ENCODE results near the gene KANK2.
"Not testable (repeated sequence)": the region's sequence is repeated elsewhere in the genome, so short reads cannot be mapped to it uniquely, and the experiment has no call there.

The KANK2 gene

DNA sequence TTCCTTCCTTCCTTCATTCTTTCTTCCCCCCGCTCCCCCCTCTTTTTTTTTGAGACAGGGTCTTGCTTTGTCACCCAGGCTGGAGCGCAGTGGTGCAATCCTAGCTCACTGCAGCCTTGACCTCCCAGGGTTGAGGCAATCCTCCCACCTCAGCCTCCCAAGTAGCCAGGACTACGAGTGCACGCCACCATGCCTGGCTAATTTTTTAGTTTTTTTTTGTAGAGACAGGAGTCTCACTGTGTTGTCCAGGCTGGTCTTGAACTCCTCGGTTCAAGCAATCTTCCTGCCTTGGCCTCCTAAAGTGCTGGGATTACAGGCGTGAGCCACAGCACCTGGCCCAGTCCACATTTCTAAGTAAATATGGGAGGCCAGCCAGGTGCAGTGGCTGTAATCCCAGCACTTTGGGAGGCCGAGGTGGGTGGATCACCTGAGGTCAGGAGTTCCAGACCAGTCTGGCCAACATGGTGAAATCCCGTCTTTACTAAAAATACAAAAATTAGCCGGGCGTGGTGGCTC is 57.3 kb downstream of the KANK2 start:
- not testable (repeated sequence) for DNase-seq (ENCODE audit: low read depth in 2 of 2)

DNA sequence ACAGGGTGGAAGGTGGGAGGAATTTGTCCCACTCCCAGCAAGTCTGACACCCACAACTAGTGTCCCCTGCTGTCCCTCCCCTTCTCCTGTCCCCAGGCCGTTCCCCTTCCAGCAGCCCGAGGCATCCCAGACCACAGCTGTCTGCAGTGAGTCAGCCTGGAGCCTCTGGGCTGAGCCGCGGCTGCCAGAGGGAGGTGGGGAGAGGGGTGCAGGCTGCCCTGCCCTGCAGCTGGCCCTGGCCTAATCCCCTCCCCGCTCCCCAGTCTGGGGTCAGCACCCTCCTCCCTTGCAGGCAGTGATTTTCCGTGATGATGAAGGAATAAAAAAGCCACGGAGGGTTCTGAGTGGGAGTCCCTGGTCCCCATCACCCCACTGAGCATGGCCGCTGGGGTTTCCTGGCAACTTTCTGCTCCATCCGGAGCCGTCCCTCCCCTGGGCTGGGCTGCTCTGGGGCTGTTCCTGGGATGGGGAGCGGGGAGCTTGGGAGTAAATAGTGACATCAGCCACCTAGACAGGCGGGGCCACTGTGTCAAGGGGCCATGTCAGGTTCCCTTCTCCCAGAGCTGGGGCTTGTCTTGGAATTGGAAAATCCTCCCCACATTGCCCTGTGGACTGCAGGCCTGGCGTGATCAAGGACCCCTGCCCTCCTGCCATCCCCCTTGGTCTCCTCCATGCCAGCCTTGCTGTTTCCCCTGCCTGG is 58.6 kb downstream of the KANK2 start:
- DNase-seq (ENCODE audit: low read depth in 2 of 2), result no peak

DNA sequence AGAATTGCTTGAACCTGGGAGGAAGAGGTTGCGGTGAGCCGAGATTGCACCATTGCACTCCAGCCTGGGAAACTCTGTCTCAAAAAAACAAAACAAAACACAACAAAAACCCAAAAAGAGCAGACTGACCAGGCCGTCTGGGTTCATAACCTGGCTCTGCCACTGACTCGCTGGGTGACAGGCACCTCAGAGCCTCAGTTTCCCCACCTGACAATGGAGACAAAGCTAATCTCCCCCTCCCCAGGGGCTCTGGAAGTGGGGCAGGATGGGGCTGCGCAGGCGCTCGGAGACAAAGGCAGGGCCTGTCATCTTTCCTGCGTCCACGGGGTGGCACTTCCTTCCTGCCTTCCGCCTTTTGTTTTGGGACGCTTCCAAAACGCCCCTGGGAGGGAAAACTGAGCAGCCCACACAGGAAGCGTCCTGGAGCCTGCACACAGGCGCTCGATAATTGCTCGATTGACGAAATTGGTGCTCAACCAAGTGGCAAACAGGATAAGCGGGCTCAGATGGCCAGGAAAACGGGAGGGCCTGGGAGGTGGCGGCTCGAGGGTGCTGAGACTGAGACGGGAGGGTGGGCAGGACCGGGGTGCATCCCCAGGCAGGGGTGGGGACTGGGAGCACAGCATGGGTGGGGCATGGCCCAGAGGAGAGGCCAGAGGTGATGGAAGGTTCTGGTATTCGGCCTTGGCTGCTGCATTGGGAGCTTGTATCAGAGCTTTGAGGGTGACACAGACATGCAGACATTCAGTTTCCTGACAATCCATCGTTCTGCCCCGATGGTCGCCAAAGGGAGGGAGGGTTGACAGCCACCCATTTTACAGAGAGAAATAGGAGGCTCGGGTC is 59.6 kb downstream of the KANK2 start:
- peak in 1 of 2 donors; percentile 16 for DNase-seq (ENCODE audit: low read depth in 2 of 2)

DNA sequence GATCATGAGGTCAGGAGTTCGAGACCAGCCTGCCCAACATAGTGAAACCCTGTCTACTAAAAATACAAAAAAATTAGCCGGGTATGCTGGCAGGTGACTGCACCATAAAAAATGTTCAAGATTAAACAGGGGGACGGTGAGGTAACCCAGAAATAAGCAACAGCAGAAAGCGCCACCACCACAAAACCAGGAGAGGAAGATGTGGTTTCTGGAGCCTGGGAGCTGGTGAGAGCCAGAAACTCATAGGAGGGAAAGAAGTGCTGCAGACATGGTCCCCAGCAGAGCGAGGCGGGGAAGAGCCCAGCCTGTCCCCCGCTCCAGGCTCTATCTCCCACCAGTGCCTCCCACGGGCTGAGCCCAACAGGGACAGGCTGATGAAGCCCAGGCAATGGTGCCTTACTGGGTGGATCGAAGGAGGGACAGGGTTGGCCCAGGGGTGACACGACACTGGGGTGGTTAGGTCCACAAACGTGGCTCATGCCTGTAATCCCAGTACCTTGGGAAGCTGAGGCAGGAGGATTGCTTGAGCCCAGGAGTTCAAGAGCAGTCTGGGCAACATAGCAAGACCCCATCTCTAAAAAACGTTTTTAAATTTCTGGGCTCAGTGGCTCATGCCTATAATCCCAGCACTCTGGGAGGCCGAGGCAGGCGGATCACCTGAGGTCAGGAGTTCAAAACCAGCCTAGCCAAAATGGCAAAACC is 60.8 kb downstream of the KANK2 start:
- no peak for DNase-seq (ENCODE audit: low read depth in 2 of 2)

DNA sequence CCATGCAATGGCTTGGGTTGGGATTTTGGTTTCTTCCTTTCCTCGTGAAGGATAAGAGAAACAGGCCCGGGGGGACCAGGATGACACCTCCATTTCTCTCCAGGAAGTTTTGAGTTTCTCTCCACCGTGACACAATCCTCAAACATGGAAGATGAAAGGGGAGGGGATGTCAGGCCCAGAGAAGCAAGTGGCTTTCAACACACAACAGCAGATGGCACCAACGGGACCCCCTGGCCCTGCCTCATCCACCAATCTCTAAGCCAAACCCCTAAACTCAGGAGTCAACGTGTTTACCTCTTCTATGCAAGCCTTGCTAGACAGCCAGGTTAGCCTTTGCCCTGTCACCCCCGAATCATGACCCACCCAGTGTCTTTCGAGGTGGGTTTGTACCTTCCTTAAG is 65.9 kb downstream of the KANK2 start:
- DNase-seq (ENCODE audit: low read depth in 2 of 2), result no peak

DNA sequence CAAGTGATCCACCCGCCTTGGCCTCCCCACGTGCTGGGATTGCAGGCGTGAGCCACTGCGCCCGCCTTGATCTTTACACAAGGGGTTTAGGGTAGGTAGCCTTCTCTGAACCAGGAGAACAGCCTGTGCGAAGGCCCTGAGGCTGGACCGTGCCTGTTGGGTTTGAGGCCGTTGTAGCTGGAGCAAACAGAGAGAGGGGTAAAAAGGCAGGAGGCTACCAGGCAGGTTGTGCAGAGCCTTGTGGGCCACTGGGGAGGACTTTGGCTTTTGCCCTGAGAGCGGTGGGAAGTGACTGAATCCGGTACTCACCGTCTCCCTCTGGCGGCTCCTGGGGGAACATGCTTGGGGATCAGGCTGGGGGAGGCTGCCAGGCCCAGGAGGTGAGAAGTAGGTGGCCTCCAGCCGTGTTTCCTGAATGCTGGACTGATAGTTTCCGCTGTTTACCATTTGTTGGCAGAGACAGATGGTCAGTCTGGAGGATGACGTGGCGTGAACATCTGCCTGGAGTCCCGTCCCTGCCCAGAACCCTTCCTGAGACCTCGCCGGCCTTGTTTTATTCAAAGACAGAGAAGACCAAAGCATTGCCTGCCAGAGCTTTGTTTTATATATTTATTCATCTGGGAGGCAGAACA is 66.4 kb downstream of the KANK2 start:
- DNase-seq (ENCODE audit: low read depth in 2 of 2), result peak; percentile 46

DNA sequence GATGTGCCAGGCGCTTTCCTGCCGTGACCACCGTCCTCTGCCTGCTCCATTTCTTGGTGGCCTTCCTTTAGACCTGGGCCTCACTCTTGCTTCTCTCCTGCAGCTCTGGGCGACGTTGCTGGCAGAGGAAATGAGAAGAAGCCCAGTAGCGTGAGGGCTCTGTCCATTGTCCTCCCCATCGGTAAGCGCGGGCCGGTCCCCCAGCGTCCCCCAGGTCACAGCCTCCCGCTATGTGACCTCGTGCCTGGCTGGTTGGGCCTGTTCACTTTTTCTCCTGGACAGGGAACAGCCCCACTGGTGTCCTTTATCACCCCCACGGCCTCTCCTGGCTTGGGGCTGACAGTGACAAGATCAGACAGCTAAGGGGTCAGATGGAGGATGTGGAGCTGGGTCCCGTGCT is 69.4 kb downstream of the KANK2 start:
- DNase-seq (ENCODE audit: low read depth in 2 of 2), result no peak

DNA sequence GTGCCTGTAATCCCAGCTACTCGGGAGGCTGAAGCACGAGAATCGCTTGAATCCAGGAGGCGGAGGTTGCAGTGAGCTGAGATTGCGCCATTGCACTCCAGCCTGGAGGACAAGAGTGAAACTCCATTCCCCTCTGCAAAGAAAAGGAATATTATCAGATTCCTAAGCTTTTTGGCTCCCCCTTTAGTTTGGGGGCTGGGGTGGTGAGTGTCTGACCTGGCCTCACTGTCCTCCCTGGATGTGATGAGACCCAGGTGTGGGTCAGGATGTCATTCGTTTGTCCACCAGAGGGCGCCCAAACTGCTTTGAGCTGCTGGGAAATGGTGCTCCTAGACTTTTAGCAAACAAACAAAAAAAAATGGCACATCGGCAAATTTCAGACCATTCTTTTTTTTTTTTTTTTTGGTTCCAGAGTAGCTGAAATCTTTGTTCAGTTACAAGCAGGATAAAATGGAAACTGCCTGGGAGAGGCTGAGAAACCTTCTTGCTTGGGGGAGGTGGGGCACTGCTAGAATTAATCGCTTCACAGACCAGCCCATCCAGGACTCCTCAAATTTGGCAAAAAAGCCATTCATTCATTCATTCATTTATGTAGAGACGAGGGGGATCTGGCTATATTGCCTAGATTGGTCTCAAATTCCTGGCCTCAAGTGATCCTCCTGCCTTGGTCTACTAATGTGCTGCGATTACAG is 71.2 kb downstream of the KANK2 start:
- peak; percentile 33 to 53 for DNase-seq (ENCODE audit: low read depth in 2 of 2)

DNA sequence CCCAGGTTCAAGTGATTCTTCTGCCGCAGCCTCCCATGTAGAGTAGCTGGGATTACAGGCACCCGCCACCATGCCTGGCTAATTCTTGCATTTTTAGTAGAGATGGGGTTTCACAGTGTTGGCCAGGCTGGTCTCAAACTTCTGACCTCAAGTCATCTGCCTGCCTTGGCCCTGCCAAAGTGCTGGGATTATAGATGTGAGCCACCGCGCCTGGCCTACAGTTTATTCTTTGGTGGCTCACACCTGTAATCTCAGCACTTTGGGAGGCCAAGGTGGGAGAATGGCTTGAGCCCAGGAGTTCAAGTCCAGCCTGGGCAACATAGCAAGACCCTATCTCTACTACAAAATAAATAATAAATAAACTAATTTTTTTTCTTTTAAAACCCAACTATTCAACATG is 73.2 kb downstream of the KANK2 start:
- DNase-seq (ENCODE audit: low read depth in 2 of 2), result not testable (repeated sequence)

DNA sequence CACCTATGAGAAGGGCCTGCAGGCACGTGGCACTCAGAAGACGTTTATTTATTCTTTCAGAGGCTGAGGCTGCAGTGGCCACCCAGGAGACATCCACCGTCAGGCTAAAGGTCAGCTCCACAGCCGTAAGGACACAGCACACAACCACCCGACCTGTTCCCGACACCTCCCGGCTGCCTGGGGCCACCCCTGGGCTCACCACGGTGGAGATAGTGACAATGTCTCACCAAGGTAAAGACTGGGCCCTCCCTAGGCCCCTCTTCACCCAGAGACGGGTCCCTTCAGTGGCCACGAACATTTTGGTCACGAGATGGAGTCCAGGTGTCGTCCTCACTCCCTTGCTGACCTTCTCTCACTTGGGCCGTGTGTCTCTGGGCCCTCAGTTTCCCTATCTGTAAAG is 74.2 kb downstream of the KANK2 start:
- no peak for DNase-seq (ENCODE audit: low read depth in 2 of 2)

DNA sequence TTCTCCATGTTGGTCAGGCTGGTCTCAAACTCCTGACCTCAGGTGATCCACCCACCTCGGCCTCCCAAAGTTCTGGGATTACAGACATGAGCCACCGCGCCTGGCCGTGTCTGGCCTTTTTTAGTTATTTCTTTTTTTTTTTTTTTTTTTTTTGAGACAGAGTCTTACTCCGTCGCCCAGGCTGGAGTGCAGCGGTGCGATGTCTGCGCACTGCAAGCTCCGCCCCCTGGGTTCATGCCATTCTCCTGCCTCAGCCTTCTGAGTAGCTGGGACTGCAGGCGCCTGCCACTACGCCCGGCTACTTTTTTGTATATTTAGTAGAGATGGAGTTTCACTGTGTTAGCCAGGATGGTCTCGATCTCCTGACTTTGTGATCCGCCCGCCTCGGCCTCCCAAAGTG is 75.4 kb downstream of the KANK2 start:
- not testable (repeated sequence) for DNase-seq (ENCODE audit: low read depth in 2 of 2)

DNA sequence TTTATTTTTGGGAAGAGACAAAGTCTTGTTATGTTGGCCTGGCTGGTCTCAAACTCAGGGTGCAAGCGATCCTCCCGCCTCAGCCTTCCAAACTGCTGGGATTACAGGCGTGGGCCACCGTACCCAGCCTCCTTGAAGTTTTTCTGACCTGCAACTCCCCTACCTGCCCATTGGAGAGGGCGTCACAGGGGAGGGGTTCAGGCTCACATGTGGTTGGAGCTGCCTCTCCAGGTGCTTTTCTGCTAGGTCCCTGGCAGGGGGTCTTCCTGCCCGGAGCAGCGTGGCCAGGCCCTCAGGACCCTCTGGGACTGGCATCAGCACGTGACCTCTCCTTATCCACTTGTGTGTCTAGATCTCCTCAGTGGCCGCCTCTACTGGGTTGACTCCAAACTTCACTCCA is 80.8 kb downstream of the KANK2 start:
- no peak for DNase-seq (ENCODE audit: low read depth in 2 of 2)

DNA sequence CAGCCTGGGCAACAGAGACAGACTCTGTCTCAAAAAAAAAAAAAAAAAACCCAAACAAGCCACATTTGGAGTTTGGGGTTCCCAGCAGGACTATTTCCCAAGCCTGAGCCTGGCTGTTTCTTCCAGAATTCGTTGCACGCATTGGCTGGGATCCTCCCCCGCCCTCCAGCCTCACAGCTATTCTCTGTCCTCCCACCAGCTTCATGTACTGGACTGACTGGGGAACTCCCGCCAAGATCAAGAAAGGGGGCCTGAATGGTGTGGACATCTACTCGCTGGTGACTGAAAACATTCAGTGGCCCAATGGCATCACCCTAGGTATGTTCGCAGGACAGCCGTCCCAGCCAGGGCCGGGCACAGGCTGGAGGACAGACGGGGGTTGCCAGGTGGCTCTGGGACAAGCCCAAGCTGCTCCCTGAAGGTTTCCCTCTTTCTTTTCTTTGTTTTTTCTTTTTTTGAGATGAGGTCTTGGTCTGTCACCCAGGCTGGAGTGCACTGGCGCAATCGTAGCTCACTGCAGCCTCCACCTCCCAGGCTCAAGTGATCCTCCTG is 81.4 kb downstream of the KANK2 start:
- no peak for DNase-seq (ENCODE audit: low read depth in 2 of 2)

DNA sequence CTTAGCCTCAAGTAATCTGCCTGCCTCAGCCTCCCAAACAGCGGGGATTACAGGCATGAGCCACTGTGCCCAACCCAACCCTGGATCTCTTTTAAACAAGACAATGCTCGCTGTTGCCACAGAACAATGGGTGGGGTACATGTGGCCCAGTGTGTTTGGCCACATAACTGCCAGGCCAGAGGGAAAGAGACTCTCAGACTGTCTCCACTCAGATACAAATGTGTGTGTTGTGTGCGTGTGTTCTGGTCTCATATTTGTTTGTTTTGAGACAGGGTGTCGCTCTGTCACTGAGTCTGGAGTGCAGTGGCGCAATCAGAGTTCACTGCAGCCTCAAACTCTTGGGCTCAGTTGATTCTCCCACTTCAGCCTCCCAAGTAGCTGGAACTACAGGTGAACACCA is 82.3 kb downstream of the KANK2 start:
- DNase-seq (ENCODE audit: low read depth in 2 of 2), result no peak

Measured in stimulated activated CD4-positive, alpha-beta T cell treated with anti-CD3 and anti-CD28 coated beads, Interleukin-1b, Interleukin-23, amount 100 ng/mL, for 1 hour (primary cell).